Keratinocyte (primary cell): ENCODE results near the gene EIF5B.

ENCODE experiments used
- CTCF ChIP-seq, 3 experiments: IDR thresholded peaks in 1 of 3; conservative IDR thresholded peaks in 1 of 3; optimal IDR thresholded peaks in 1 of 3; 2 replicates in 2 of 3; 3 replicates in 1 of 3; pipeline versions ENCODE3 to v1.5.1; 2011; ENCODE audit warnings: low read length in 3 of 3, mild to moderate bottlenecking in 3 of 3, moderate library complexity in 2 of 3, control low read depth in 1 of 3, inconsistent platforms in 1 of 3; ENCODE audit not compliant: insufficient read depth in 2 of 3; ENCODE audit errors: extremely low read depth in 1 of 3
- EZH2 ChIP-seq: IDR thresholded peaks from one replicate; pipeline ENCODE4 v1.6.1; 2012; ENCODE audit warnings: inconsistent platforms, mild to moderate bottlenecking, low read length, moderate library complexity

- TF ChIP-seq CTCF (optimal IDR thresholded peaks at IDR 0.05 in 1 of 3, IDR thresholded peaks at IDR 0.05 in 1 of 3, conservative IDR thresholded peaks at IDR 0.05 in 1 of 3; ENCODE audit: extremely low read depth in 1 of 3, insufficient read depth in 2 of 3, low read length in 3 of 3) (no peak), EZH2 (no peak)
These were observed 84.3 kb downstream of the EIF5B start for GRCh38 chr2:99421469-99421868.
